Memory B cell (primary cell): ENCODE results near the gene CELSR1.
A peak's percentile ranks its signal among the peaks of the same experiment; 100 is the strongest.

Source experiments
- ATAC-seq: fragments of 150-1000 bp; cut with Tn5 transposase; 2 replicates; pipeline ENCODE4 v1.10.0; 2021; ENCODE audit warnings: low read depth, mild to moderate bottlenecking, moderate library complexity
- DNase-seq, 2 donors: peaks; one replicate each; pipeline ENCODE4 v3.0.0; 2022; ENCODE audit warnings: low spot score in 2 of 2
- H3K27ac Mint-ChIP-seq: one replicate; pipeline ENCODE4 v1.8.0; 2022; ENCODE audit warnings: mild to moderate bottlenecking, moderate library complexity, mixed read lengths
- H3K27me3 Mint-ChIP-seq: one replicate; pipeline ENCODE4 v1.8.0; 2022; ENCODE audit warnings: mixed read lengths
- H3K36me3 Mint-ChIP-seq: one replicate; pipeline ENCODE4 v1.8.0; 2022; ENCODE audit warnings: mild to moderate bottlenecking, mixed read lengths
- H3K4me1 Mint-ChIP-seq: one replicate; pipeline ENCODE4 v1.8.0; 2022; ENCODE audit warnings: mixed read lengths
- H3K4me3 Mint-ChIP-seq: one replicate; pipeline ENCODE4 v1.8.0; 2022; ENCODE audit warnings: mild to moderate bottlenecking, moderate library complexity, mixed read lengths
- H3K9me3 Mint-ChIP-seq: one replicate; pipeline ENCODE4 v1.8.0; 2022; ENCODE audit warnings: mixed read lengths

CELSR1 gene

GRCh38 chr22:46350121-46350520, 187.3 kb downstream of the CELSR1 start:
- H3K4me3 Mint-ChIP-seq, result no peak overlapping the region
- no peak for ATAC-seq
- no peaks in the 10 kb centered on the region for H3K27me3 Mint-ChIP-seq
- H3K9me3 Mint-ChIP-seq, result no peaks in the 10 kb centered on the region
- peaks cover 12% of the 10 kb centered on the region for H3K4me1 Mint-ChIP-seq
- DNase-seq, result no peak
- H3K36me3 Mint-ChIP-seq, result peaks cover 28% of the 10 kb centered on the region
- no peak overlapping the region for H3K27ac Mint-ChIP-seq

- DNase-seq (no peak), ATAC-seq (no peak)
- peaks cover 12% of the 10 kb centered on the region for H3K4me1 Mint-ChIP-seq
- no peak overlapping the region for H3K4me3 Mint-ChIP-seq
- no peaks in the 10 kb centered on the region for H3K27me3 Mint-ChIP-seq
- H3K9me3 Mint-ChIP-seq, result no peaks in the 10 kb centered on the region
- peaks cover 28% of the 10 kb centered on the region for H3K36me3 Mint-ChIP-seq
- H3K27ac Mint-ChIP-seq, result no peak overlapping the region
These were observed 187.7 kb downstream of the CELSR1 start for GRCh38 chr22:46349681-46350080.

- peak; percentile 28 for ATAC-seq
- peaks cover 30% of the 10 kb centered on the region for H3K36me3 Mint-ChIP-seq
- no peak for DNase-seq
- no peaks in the 10 kb centered on the region for H3K9me3 Mint-ChIP-seq
- H3K4me3 Mint-ChIP-seq, result no peak overlapping the region
- H3K27ac Mint-ChIP-seq, result peak overlapping the region; percentile 35
- H3K27me3 Mint-ChIP-seq, result no peaks in the 10 kb centered on the region
- H3K4me1 Mint-ChIP-seq, result peaks cover 10% of the 10 kb centered on the region
These were observed 188.2 kb downstream of the CELSR1 start for GRCh38 chr22:46349238-46349637.

- no peak overlapping the region for H3K4me3 Mint-ChIP-seq
- no peaks in the 10 kb centered on the region for H3K27me3 Mint-ChIP-seq
- H3K27ac Mint-ChIP-seq, result no peak overlapping the region
- H3K9me3 Mint-ChIP-seq, result no peaks in the 10 kb centered on the region
- DNase-seq (no peak), ATAC-seq (no peak)
- peaks cover 32% of the 10 kb centered on the region for H3K36me3 Mint-ChIP-seq
- peaks cover 10% of the 10 kb centered on the region for H3K4me1 Mint-ChIP-seq
These were observed 189.2 kb downstream of the CELSR1 start for GRCh38 chr22:46348099-46348695.

GRCh38 chr22:46347646-46348045, 189.8 kb downstream of the CELSR1 start:
- ATAC-seq, result no peak
- Mint-ChIP-seq H3K36me3 (peaks cover 30% of the 10 kb centered on the region), H3K27me3 (no peaks in the 10 kb centered on the region), H3K4me3 (no peak overlapping the region), H3K4me1 (peaks cover 8% of the 10 kb centered on the region), H3K9me3 (no peaks in the 10 kb centered on the region), H3K27ac (no peak overlapping the region)
- DNase-seq, result no peak

- H3K9me3 Mint-ChIP-seq, result no peaks in the 10 kb centered on the region
- H3K27ac Mint-ChIP-seq, result no peak overlapping the region
- DNase-seq, result no peak
- H3K4me3 Mint-ChIP-seq, result no peak overlapping the region
- H3K27me3 Mint-ChIP-seq, result no peaks in the 10 kb centered on the region
- ATAC-seq, result no peak
- H3K4me1 Mint-ChIP-seq, result peaks cover 7% of the 10 kb centered on the region
- peaks cover 31% of the 10 kb centered on the region for H3K36me3 Mint-ChIP-seq
These were observed 190.6 kb downstream of the CELSR1 start for GRCh38 chr22:46346680-46347405.

GRCh38 chr22:46340676-46341075, 196.7 kb downstream of the CELSR1 start:
- H3K9me3 Mint-ChIP-seq, result no peaks in the 10 kb centered on the region
- no peaks in the 10 kb centered on the region for H3K27me3 Mint-ChIP-seq
- DNase-seq (no peak), ATAC-seq (no peak)
- peaks cover 28% of the 10 kb centered on the region for H3K36me3 Mint-ChIP-seq
- H3K27ac Mint-ChIP-seq, result no peak overlapping the region
- no peak overlapping the region for H3K4me3 Mint-ChIP-seq
- H3K4me1 Mint-ChIP-seq, result peaks cover 13% of the 10 kb centered on the region

GRCh38 chr22:46339956-46340355, 197.5 kb downstream of the CELSR1 start:
- DNase-seq (no peak), ATAC-seq (no peak)
- Mint-ChIP-seq H3K36me3 (peaks cover 26% of the 10 kb centered on the region), H3K4me1 (peaks cover 13% of the 10 kb centered on the region), H3K27ac (no peak overlapping the region), H3K9me3 (no peaks in the 10 kb centered on the region), H3K4me3 (no peak overlapping the region), H3K27me3 (no peaks in the 10 kb centered on the region)

- Mint-ChIP-seq H3K27ac (no peak overlapping the region), H3K4me1 (peaks cover 13% of the 10 kb centered on the region), H3K27me3 (no peaks in the 10 kb centered on the region), H3K9me3 (no peaks in the 10 kb centered on the region), H3K36me3 (peaks cover 21% of the 10 kb centered on the region), H3K4me3 (no peak overlapping the region)
- DNase-seq (no peak), ATAC-seq (no peak)
These were observed 198.8 kb downstream of the CELSR1 start for GRCh38 chr22:46338636-46339035.

GRCh38 chr22:46337870-46338269, 199.6 kb downstream of the CELSR1 start:
- DNase-seq (no peak), ATAC-seq (no peak)
- no peaks in the 10 kb centered on the region for H3K9me3 Mint-ChIP-seq
- peaks cover 21% of the 10 kb centered on the region for H3K36me3 Mint-ChIP-seq
- peaks cover 13% of the 10 kb centered on the region for H3K4me1 Mint-ChIP-seq
- no peaks in the 10 kb centered on the region for H3K27me3 Mint-ChIP-seq
- no peak overlapping the region for H3K27ac Mint-ChIP-seq
- H3K4me3 Mint-ChIP-seq, result no peak overlapping the region

- Mint-ChIP-seq H3K4me3 (peak overlapping the region; percentile 91), H3K36me3 (peaks cover 17% of the 10 kb centered on the region), H3K9me3 (no peaks in the 10 kb centered on the region), H3K27ac (peak overlapping the region; percentile 91), H3K27me3 (no peaks in the 10 kb centered on the region), H3K4me1 (peaks cover 13% of the 10 kb centered on the region)
- ATAC-seq (no peak), DNase-seq (no peak)
These were observed 201.0 kb downstream of the CELSR1 start for GRCh38 chr22:46336119-46337078.

GRCh38 chr22:46335201-46336118, 202.0 kb downstream of the CELSR1 start, which contains the start of gene TRMU:
Gene TRMU (plus strand): TSS chr22:46335714. CDS start chr22:46335765, 51 bp downstream.
- Mint-ChIP-seq H3K27ac (peak within 1 kb of the TSS; percentile 91), H3K27me3 (no peaks in the 10 kb centered on the region), H3K36me3 (peaks cover 17% of the 10 kb centered on the region), H3K4me3 (peak within 1 kb of the TSS; percentile 91), H3K9me3 (no peaks in the 10 kb centered on the region), H3K4me1 (peaks cover 13% of the 10 kb centered on the region)
- ATAC-seq (peak; percentile 91), DNase-seq (peak; percentile 65 to 79)

GRCh38 chr22:46331496-46331895, 205.9 kb downstream of the CELSR1 start:
- ATAC-seq (no peak), DNase-seq (no peak)
- Mint-ChIP-seq H3K4me3 (no peak overlapping the region), H3K36me3 (no peaks in the 10 kb centered on the region), H3K27me3 (no peaks in the 10 kb centered on the region), H3K9me3 (no peaks in the 10 kb centered on the region), H3K27ac (no peak overlapping the region), H3K4me1 (peaks cover 3% of the 10 kb centered on the region)
